Neuronal stem cell (in vitro differentiated cells): ENCODE data around the gene KCNK7.

ENCODE experiments used
- DNase-seq: peaks from one replicate; pipeline ENCODE4 v3.0.0-alpha.2; 2013; ENCODE audit warnings: low spot score
- H2AFZ ChIP-seq: one replicate; pipeline ENCODE4 v1.6.1; 2013; ENCODE audit warnings: mild to moderate bottlenecking, low read length, inconsistent platforms
- H2AK5ac ChIP-seq: 2 replicates; pipeline ENCODE4 v1.6.1; 2013; ENCODE audit warnings: low read depth, mild to moderate bottlenecking, inconsistent platforms, low read length, moderate library complexity, mixed read lengths
- H2BK120ac ChIP-seq: 2 replicates; pipeline ENCODE4 v1.6.1; 2013; ENCODE audit warnings: low read depth, mild to moderate bottlenecking, inconsistent platforms, low read length, moderate library complexity, mixed read lengths
- H2BK12ac ChIP-seq: one replicate; pipeline ENCODE4 v1.6.1; 2013; ENCODE audit warnings: low read length, inconsistent platforms
- H2BK15ac ChIP-seq: 2 replicates; pipeline ENCODE4 v1.6.1; 2013; ENCODE audit warnings: mild to moderate bottlenecking, low read length, inconsistent platforms, mixed read lengths
- H2BK5ac ChIP-seq: one replicate; pipeline ENCODE4 v1.6.1; 2013; ENCODE audit warnings: inconsistent platforms, mild to moderate bottlenecking, low read length, moderate library complexity
- H3K14ac ChIP-seq: one replicate; pipeline ENCODE4 v1.6.1; 2013; ENCODE audit warnings: low read length, inconsistent platforms
- H3K18ac ChIP-seq: 2 replicates; pipeline ENCODE4 v1.6.1; 2013; ENCODE audit warnings: low read length, inconsistent platforms
- H3K23ac ChIP-seq: 2 replicates; pipeline ENCODE4 v1.6.1; 2013; ENCODE audit warnings: low read depth, mild to moderate bottlenecking, mixed read lengths, low read length, inconsistent platforms; ENCODE audit not compliant: poor library complexity
- H3K27ac ChIP-seq: replicated peaks from 3 replicates; pipeline ENCODE4 v1.5.1; 2013; ENCODE audit warnings: low read length, inconsistent platforms
- H3K27me3 ChIP-seq, 3 experiments: 2 replicates each; pipeline ENCODE4 v1.6.1; 2013; ENCODE audit warnings: low read length in 3 of 3, mild to moderate bottlenecking in 2 of 3, inconsistent platforms in 1 of 3, low read depth in 1 of 3, mixed read lengths in 1 of 3, moderate library complexity in 1 of 3; ENCODE audit not compliant: control insufficient read depth in 3 of 3, insufficient read depth in 3 of 3
- H3K36me3 ChIP-seq, 2 donors: replicated peaks in 1 of 2; 2 replicates each; pipeline ENCODE4 v1.6.1; 2013; ENCODE audit warnings: low read length in 2 of 2; ENCODE audit not compliant: control insufficient read depth in 2 of 2, insufficient read depth in 2 of 2
- H3K4ac ChIP-seq: 2 replicates; pipeline ENCODE4 v1.6.1; 2013; ENCODE audit warnings: inconsistent platforms, mild to moderate bottlenecking, low read length, moderate library complexity
- H3K4me1 ChIP-seq, 2 donors: 1 replicate in 1 of 2; 2 replicates in 1 of 2; pipeline ENCODE4 v1.6.1; 2013; ENCODE audit warnings: low read length in 2 of 2, low read depth in 1 of 2; ENCODE audit not compliant: control insufficient read depth in 2 of 2, insufficient read depth in 1 of 2
- H3K4me2 ChIP-seq: one replicate; pipeline ENCODE4 v1.6.1; 2013; ENCODE audit warnings: mild to moderate bottlenecking, low read length, inconsistent platforms; ENCODE audit not compliant: insufficient read depth, poor library complexity, severe bottlenecking
- H3K4me3 ChIP-seq, 2 donors: 2 replicates each; pipeline ENCODE4 v1.5.1; 2013; ENCODE audit warnings: low read length in 2 of 2, mild to moderate bottlenecking in 2 of 2, inconsistent platforms in 1 of 2, moderate library complexity in 1 of 2
- H3K79me1 ChIP-seq: one replicate; pipeline ENCODE4 v1.6.1; 2013; ENCODE audit warnings: low read depth, mild to moderate bottlenecking, inconsistent platforms, low read length, moderate library complexity
- H3K9ac ChIP-seq: one replicate; pipeline ENCODE4 v1.6.1; 2013; ENCODE audit warnings: mild to moderate bottlenecking, low read depth, low read length, inconsistent platforms; ENCODE audit not compliant: poor library complexity
- H3K9me3 ChIP-seq, 2 donors: replicated peaks in 1 of 2; 2 replicates each; pipeline versions ENCODE3 to v1.6.1; 2013; ENCODE audit warnings: low read length in 2 of 2, mild to moderate bottlenecking in 2 of 2, inconsistent platforms in 1 of 2, low read depth in 1 of 2, mixed read lengths in 1 of 2, moderate library complexity in 1 of 2; ENCODE audit not compliant: control insufficient read depth in 2 of 2, insufficient read depth in 1 of 2
- H4K8ac ChIP-seq: one replicate; pipeline ENCODE4 v1.6.1; 2013; ENCODE audit warnings: low read depth, mild to moderate bottlenecking, inconsistent platforms, low read length, moderate library complexity
- H4K91ac ChIP-seq: one replicate; pipeline ENCODE4 v1.6.1; 2013; ENCODE audit warnings: low read length, low read depth, mild to moderate bottlenecking, inconsistent platforms; ENCODE audit not compliant: poor library complexity
- WGBS, 2 donors: extraction: QIAGEN DNeasy Blood & Tissue Kit; methylation state at CpG; one replicate each; pipeline ENCODE4 v1.1.7; 2013; ENCODE audit warnings: missing lambda C conversion rate in 2 of 2, mixed read lengths in 1 of 2; ENCODE audit not compliant: insufficient read length in 2 of 2, insufficient replicate concordance in 1 of 2; ENCODE audit errors: extremely low coverage in 2 of 2; 5-methylcytosine and 5-hydroxymethylcytosine counted together

Gene KCNK7

GRCh38 chr11:65634440-65634839, 38.8 kb upstream of the KCNK7 start:
- Histone ChIP-seq H3K9me3 (peaks cover 0 to 2% of the 10 kb centered on the region in 2 donors), H3K79me1 (peaks cover 11% of the 10 kb centered on the region), H3K14ac (peak overlapping the region; percentile 71), H2BK120ac (no peak overlapping the region), H3K27ac (no peak overlapping the region), H3K27me3 (no peaks in the 10 kb centered on the region), H3K4me2 (no peak overlapping the region), H4K91ac (no peak overlapping the region), H2AK5ac (no peak overlapping the region), H2BK5ac (no peak overlapping the region), H3K4me3 (no peak overlapping the region), H4K8ac (no peak overlapping the region), H3K23ac (no peak overlapping the region), H2BK12ac (no peak overlapping the region), H3K36me3 (peaks cover 50 to 66% of the 10 kb centered on the region in 2 donors), H3K4ac (no peak overlapping the region), H3K9ac (no peak overlapping the region), H2BK15ac (no peak overlapping the region), H2AFZ (no peak overlapping the region), H3K4me1 (peaks cover 15 to 16% of the 10 kb centered on the region in 2 donors), H3K18ac (no peak overlapping the region)
- no CpG with 5 or more reads among the region's 11 CpGs for WGBS, 2 donors
- no peak for DNase-seq

- Histone ChIP-seq H2AK5ac (no peak overlapping the region), H3K4me3 (no peak overlapping the region), H2BK120ac (no peak overlapping the region), H3K23ac (no peak overlapping the region), H2BK12ac (no peak overlapping the region), H3K4me1 (peaks cover 15 to 16% of the 10 kb centered on the region in 2 donors), H3K18ac (no peak overlapping the region), H2BK15ac (no peak overlapping the region), H3K27ac (no peak overlapping the region), H4K91ac (no peak overlapping the region), H3K14ac (no peak overlapping the region), H2BK5ac (no peak overlapping the region), H4K8ac (no peak overlapping the region), H3K9ac (no peak overlapping the region), H3K9me3 (peaks cover 0 to 2% of the 10 kb centered on the region in 2 donors), H2AFZ (no peak overlapping the region), H3K27me3 (no peaks in the 10 kb centered on the region), H3K4ac (no peak overlapping the region), H3K79me1 (peaks cover 11% of the 10 kb centered on the region), H3K4me2 (no peak overlapping the region), H3K36me3 (peaks cover 53 to 70% of the 10 kb centered on the region in 2 donors)
- no CpG with 5 or more reads among the region's 14 CpGs for WGBS, 2 donors
- DNase-seq, result no peak
These were observed 38.5 kb upstream of the KCNK7 start for GRCh38 chr11:65634109-65634436.

GRCh38 chr11:65633390-65634108, 37.9 kb upstream of the KCNK7 start:
- Histone ChIP-seq H2BK12ac (no peak overlapping the region), H2BK120ac (no peak overlapping the region), H3K4me2 (no peak overlapping the region), H3K4me3 (no peak overlapping the region), H4K8ac (no peak overlapping the region), H3K27me3 (no peaks in the 10 kb centered on the region), H3K4me1 (peaks cover 11 to 12% of the 10 kb centered on the region in 2 donors), H3K4ac (no peak overlapping the region), H3K79me1 (peaks cover 9% of the 10 kb centered on the region), H3K27ac (no peak overlapping the region), H3K9me3 (peaks cover 0 to 2% of the 10 kb centered on the region in 2 donors), H3K9ac (no peak overlapping the region), H2AK5ac (no peak overlapping the region), H2BK5ac (no peak overlapping the region), H2BK15ac (no peak overlapping the region), H3K18ac (no peak overlapping the region), H3K14ac (no peak overlapping the region), H3K36me3 (peaks cover 57 to 75% of the 10 kb centered on the region in 2 donors), H2AFZ (no peak overlapping the region), H4K91ac (no peak overlapping the region), H3K23ac (no peak overlapping the region)
- no peak for DNase-seq
- no CpG with 5 or more reads among the region's 20 CpGs for WGBS, 2 donors

GRCh38 chr11:65630215-65630614, 34.6 kb upstream of the KCNK7 start:
- H3K9ac ChIP-seq, result no peak overlapping the region
- H2AK5ac ChIP-seq, result no peak overlapping the region
- no peak overlapping the region for H4K91ac ChIP-seq
- H3K9me3 ChIP-seq, result peaks cover 0 to 2% of the 10 kb centered on the region in 2 donors
- H2BK12ac ChIP-seq, result no peak overlapping the region
- no peak overlapping the region for H2BK5ac ChIP-seq
- peak overlapping the region; percentile 80 for H3K23ac ChIP-seq
- H3K4ac ChIP-seq, result no peak overlapping the region
- H3K4me2 ChIP-seq, result no peak overlapping the region
- H2BK120ac ChIP-seq, result no peak overlapping the region
- no peak overlapping the region for H3K4me3 ChIP-seq
- no peak for DNase-seq
- H4K8ac ChIP-seq, result no peak overlapping the region
- H3K79me1 ChIP-seq, result peaks cover 2% of the 10 kb centered on the region
- no CpG with 5 or more reads among the region's 11 CpGs for WGBS, 2 donors
- peaks cover 64 to 89% of the 10 kb centered on the region in 2 donors for H3K36me3 ChIP-seq
- peaks cover 0 to 1% (median 0%) of the 10 kb centered on the region in 3 experiments for H3K27me3 ChIP-seq
- H3K4me1 ChIP-seq, result no peaks in the 10 kb centered on the region
- no peak overlapping the region for H3K18ac ChIP-seq
- peak overlapping the region; percentile 21 for H3K14ac ChIP-seq
- no peak overlapping the region for H2BK15ac ChIP-seq
- H3K27ac ChIP-seq, result no peak overlapping the region
- no peak overlapping the region for H2AFZ ChIP-seq
